Skeletal muscle tissue (tissue), 4 donors: ENCODE measurements around the gene HEATR1. TPM values are rescaled to one million over a fixed set of nuclear protein-coding genes. Genes with fewer than 3 reads are reported as not detected.
"Not testable (repeated sequence)": the region's sequence is repeated elsewhere in the genome, so short reads cannot be mapped to it uniquely, and the experiment has no call there.

Source experiments
- H3K27ac ChIP-seq: one replicate; pipeline ENCODE4 v1.7.0; 2013; ENCODE audit warnings: mild to moderate bottlenecking, low read depth, low read length, inconsistent platforms
- H3K27me3 ChIP-seq, 3 donors: one replicate each; pipeline ENCODE4 v1.7.0; 2013; ENCODE audit warnings: low read length in 3 of 3; ENCODE audit not compliant: control insufficient read depth in 3 of 3, insufficient read depth in 3 of 3
- H3K36me3 ChIP-seq, 3 donors: one replicate each; pipeline ENCODE4 v1.7.0; 2013; ENCODE audit warnings: low read length in 3 of 3; ENCODE audit not compliant: control insufficient read depth in 3 of 3, insufficient read depth in 3 of 3
- H3K4me1 ChIP-seq, 3 donors: one replicate each; pipeline ENCODE4 v1.7.0; 2013; ENCODE audit warnings: low read length in 3 of 3, mild to moderate bottlenecking in 3 of 3; ENCODE audit not compliant: control insufficient read depth in 3 of 3, insufficient read depth in 3 of 3
- H3K4me3 ChIP-seq, 3 donors: one replicate each; pipeline ENCODE4 v1.7.0; 2013; ENCODE audit warnings: low read length in 3 of 3
- H3K9ac ChIP-seq, 3 donors: one replicate each; pipeline ENCODE4 v1.7.0; 2013; ENCODE audit warnings: low read length in 3 of 3, mild to moderate bottlenecking in 3 of 3, moderate library complexity in 2 of 3, low read depth in 1 of 3
- H3K9me3 ChIP-seq, 3 donors: one replicate each; pipeline ENCODE4 v1.7.0; 2013; ENCODE audit warnings: low read length in 3 of 3; ENCODE audit not compliant: control insufficient read depth in 3 of 3
- total RNA-seq: library from RNA; depleted of rRNA; stranded (reverse); fragments of >200 nt; gene quantifications from one replicate; pipeline ENCODE4 v1.2.3, GENCODE V29; 2014
- donor health status: Osteomylitis.

HEATR1 gene
- total RNA-seq, 1 donor from 2014 or later, result 34.4 TPM

DNA sequence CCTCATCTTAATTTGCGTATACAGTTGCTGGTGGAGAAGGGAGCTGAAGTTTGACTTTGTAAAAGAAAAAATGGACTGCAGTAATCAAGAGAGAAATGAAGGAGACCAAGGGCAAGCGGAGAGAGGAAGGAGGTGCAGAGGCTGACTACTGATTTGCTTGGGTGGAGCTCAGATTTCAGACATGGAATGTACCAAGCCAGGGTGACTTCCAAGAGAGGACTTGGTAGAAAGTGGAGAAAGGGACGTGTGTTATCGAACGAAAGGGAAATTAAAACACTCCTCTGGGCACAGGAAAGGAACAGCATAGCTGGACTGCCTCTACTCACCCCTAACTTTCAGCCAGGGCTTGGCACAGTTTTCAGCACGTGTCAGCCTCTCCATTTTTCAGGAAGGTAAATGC, 15.1 kb upstream of the HEATR1 start:
- peak overlapping the region; percentile 52 to 70 (median 68) for H3K9ac ChIP-seq
- peaks cover 10 to 25% (median 16%) of the 10 kb centered on the region in 3 donors for H3K4me1 ChIP-seq
- H3K9me3 ChIP-seq, result peaks cover 0 to 4% (median 0%) of the 10 kb centered on the region in 3 donors
- no peaks in the 10 kb centered on the region for H3K36me3 ChIP-seq
- no peaks in the 10 kb centered on the region for H3K27me3 ChIP-seq
- H3K4me3 ChIP-seq, result peak overlapping the region; percentile 28 to 49 (median 46)
- H3K27ac ChIP-seq, result peak overlapping the region; percentile 73

DNA sequence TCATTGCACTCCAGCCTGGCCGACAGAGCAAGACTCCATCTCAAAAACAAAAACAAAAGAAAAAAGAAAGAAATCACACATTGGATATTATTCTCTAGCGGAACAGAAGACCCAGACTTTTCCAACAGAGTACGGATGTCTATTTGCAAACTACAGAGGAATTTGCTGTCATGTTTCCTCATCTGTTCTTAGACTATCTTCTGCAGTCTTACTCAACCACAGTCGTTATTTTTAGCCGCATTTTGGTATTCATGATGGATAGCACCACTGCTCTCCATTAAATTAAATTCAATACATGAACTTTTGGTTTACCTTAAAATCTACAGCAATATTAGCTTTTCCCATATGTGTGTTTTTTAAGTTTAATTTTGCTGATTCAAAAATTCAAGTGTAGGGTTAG, 14.2 kb upstream of the HEATR1 start:
- Histone ChIP-seq H3K9ac (no peak overlapping the region), H3K9me3 (peaks cover 0 to 4% (median 0%) of the 10 kb centered on the region in 3 donors), H3K36me3 (no peaks in the 10 kb centered on the region), H3K27me3 (no peaks in the 10 kb centered on the region), H3K27ac (peak overlapping the region; percentile 73), H3K4me1 (peaks cover 10 to 25% (median 17%) of the 10 kb centered on the region in 3 donors), H3K4me3 (no peak overlapping the region)

DNA sequence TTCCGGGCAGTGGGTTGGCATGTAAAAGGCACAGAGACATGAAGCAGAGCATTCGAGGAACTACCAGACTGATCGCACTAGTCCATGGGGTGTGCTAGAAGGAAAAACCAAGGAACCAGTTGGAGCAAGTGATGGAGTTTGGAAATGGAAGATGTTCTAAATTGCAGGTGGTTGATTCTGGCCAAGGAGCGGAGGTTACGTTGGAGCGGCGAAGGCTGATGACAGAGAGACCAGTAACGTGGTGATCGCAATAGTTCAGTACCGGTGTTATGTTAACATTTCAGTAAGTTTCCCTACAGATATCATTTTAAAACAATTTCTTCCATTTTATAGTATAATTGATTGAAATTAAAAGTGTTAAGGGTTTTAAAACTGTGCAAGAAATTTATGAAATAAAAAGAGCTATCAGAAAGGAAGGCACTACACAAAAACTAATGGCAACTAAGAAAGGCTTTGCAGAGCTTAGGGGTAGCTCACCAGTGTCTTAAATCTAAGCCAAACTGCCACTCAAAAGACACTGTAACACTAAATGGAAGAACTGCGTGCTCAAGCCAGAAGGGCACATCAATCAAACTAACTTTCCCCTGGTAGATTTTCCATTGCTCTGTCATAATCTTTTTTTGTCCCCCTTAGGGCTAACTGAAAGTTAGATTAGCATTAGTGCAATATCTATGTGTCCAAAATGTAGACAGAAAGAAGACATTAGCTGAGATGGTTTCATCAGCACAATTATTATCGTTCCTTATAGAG, 11.3 kb upstream of the HEATR1 start:
- Histone ChIP-seq H3K36me3 (no peaks in the 10 kb centered on the region), H3K9ac (peak overlapping the region; percentile 34 to 61 (median 58)), H3K27me3 (no peaks in the 10 kb centered on the region), H3K27ac (peak overlapping the region; percentile 91), H3K4me1 (peaks cover 10 to 25% (median 17%) of the 10 kb centered on the region in 3 donors), H3K9me3 (no peaks in the 10 kb centered on the region), H3K4me3 (peak overlapping the region; percentile 14 to 56 (median 17))

DNA sequence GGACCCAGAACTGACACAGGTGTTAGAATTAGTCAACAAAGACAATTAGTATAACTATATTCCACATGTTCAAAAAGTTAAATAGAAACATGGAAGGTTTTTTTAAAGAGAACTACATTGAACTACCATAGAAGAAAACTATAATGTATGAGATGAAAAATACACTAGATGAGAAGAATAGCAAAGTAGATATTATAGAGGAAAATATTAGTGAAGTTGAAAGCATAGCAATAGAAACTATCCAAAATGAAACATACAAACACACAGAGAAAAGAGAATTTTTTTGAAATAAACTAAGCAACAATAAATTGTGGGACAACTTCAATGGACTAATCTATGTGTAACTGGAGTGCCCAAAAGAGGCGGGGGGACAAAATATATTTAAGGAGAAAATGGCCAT, 8.0 kb upstream of the HEATR1 start:
- Histone ChIP-seq H3K4me3 (no peak overlapping the region), H3K4me1 (peaks cover 6 to 23% (median 21%) of the 10 kb centered on the region in 3 donors), H3K9me3 (no peaks in the 10 kb centered on the region), H3K27ac (no peak overlapping the region), H3K36me3 (no peaks in the 10 kb centered on the region), H3K27me3 (no peaks in the 10 kb centered on the region), H3K9ac (no peak overlapping the region)

DNA sequence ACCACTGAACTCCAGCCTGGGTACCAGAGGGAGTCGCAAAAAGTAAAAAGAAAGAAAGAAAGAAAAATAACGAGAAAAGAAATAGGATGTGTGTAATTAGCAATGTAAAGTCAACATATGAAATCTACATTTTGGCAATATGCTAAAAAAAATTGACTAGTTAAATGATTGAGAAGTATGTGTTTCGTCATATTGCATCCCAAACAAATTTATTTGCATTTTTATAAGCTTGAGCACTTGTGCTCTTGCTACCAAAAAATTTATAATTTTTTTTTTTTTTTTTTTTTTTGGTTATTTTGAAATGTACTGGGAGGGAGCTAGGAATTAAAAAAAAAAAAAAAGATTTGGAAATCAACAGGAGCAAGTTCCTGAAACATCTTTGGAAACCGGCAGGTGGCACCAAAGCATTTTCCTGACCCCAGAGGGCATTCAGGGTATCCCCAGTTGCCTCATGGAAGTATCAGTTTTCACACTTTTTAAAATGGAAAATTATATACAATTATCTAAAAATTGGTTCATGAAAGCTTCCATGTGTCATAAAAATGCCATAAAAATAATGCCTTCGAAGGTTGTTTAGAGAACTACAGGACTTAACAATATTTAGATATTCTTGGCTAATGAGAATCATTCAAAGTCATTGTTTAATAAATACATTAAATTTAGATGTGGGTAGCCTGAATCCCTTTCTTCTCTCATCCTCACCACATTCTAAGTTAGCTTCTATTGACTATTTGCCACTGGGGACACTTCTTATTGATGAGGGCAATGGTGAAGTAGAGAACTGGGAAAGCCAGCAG, 4.8 kb upstream of the HEATR1 start:
- H3K27ac ChIP-seq, result no peak overlapping the region

DNA sequence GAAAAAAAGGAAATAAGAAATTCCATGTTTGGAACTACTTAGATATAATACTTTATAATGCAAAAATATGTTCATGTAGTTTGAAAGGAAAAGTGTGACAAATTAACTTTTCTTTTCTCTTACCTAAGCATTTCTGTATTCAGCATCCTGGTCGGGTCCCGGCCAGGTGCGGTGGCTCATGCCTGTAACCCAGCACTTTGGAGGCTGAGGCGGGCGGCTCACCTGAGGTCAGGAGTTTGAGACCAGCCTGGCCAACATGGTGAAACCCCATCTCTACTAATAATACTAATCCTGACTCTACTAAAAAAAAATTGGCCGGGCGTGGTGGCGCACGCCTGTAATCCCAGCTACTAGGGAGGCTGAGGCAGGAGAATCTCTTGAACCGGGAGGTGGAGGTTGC, 3.3 kb upstream of the HEATR1 start:
- H3K4me3 ChIP-seq, H3K9ac ChIP-seq, H3K36me3 ChIP-seq, H3K27me3 ChIP-seq, H3K27ac ChIP-seq, H3K9me3 ChIP-seq: not testable (repeated sequence)
- H3K4me1 ChIP-seq, result peaks cover 7 to 21% (median 19%) of the 10 kb centered on the region in 3 donors

More for the DNA sequence above, 4.8 kb upstream of the HEATR1 start:
- H3K9me3 ChIP-seq, result no peaks in the 10 kb centered on the region
- peaks cover 0 to 12% (median 9%) of the 10 kb centered on the region in 3 donors for H3K4me1 ChIP-seq
- H3K9ac ChIP-seq, result no peak overlapping the region
- no peak overlapping the region for H3K4me3 ChIP-seq
- no peaks in the 10 kb centered on the region for H3K27me3 ChIP-seq
- no peaks in the 10 kb centered on the region for H3K36me3 ChIP-seq

DNA sequence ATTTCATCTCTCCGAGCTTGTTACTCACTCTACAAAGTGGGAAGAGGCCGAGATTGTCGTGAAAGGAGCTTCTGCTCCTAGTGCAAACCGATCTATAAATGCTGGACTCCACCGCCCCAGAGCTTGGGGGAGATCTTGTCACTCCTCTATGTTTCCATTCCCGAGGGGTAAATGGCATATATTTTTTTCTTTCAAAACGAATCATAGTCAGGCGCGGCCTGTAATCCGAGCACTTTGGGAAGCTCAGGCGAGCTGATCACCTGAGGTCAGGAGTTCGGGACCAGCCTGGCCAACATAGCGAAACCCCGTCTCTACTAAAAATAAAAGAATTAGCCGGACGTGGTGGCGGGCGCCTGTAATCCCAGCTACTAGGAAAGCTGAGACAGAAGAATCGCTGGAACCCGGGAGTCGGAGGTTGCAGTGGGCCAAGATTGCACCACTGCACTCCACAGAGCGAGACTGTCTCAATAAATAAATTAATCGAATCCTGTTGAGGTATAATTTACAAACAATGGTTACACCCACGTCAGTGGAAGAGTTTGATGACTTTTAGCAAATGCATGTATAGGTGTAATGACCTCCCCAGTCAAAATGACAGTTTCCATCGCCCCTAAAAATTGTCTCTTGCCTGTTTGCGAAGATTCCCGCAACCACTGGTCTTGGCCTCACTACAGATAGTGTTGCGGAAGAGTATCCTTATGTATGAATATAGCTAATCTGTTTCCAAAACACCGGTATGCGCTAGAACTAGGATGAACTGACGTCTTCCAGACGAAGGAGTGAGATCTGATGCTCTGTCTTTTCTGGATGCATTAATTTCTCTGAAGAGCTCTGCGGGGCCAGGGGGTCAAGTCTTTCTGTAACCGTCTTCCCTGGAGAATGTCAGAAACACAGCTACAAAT, 840 bp upstream of the HEATR1 start:
- Histone ChIP-seq H3K9me3 (no peaks in the 10 kb centered on the region), H3K9ac (peak overlapping the region; percentile 82 to 98 (median 88)), H3K27me3 (no peaks in the 10 kb centered on the region), H3K4me3 (peak overlapping the region; percentile 93 to 98 (median 95)), H3K36me3 (peaks cover 0 to 9% (median 4%) of the 10 kb centered on the region in 3 donors), H3K4me1 (peaks cover 7 to 21% (median 17%) of the 10 kb centered on the region in 3 donors), H3K27ac (peak overlapping the region; percentile 91)

DNA sequence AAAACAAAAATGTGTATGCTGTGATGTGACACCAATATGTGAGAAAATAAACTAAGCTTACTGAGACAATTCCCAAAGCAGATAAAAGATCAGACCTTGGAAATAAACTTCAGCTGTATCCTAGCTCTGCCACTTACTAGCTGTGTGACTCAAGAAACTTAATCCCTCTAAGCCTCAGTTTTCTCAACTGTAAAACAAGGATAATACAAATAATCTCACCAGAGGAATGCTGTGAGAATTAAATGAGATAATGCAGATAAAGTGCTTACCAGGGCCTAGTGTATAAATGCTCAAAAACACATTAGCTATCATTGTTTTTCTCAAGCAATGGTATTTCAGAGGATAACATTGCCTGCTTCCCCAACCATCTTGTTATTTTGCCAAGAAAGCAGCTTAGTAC, 2.1 kb downstream of the HEATR1 start:
- Histone ChIP-seq H3K36me3 (peaks cover 2 to 18% (median 17%) of the 10 kb centered on the region in 3 donors), H3K9ac (no peak overlapping the region), H3K9me3 (no peaks in the 10 kb centered on the region), H3K4me3 (no peak overlapping the region), H3K27ac (no peak overlapping the region), H3K4me1 (peaks cover 7 to 16% (median 10%) of the 10 kb centered on the region in 3 donors), H3K27me3 (no peaks in the 10 kb centered on the region)

DNA sequence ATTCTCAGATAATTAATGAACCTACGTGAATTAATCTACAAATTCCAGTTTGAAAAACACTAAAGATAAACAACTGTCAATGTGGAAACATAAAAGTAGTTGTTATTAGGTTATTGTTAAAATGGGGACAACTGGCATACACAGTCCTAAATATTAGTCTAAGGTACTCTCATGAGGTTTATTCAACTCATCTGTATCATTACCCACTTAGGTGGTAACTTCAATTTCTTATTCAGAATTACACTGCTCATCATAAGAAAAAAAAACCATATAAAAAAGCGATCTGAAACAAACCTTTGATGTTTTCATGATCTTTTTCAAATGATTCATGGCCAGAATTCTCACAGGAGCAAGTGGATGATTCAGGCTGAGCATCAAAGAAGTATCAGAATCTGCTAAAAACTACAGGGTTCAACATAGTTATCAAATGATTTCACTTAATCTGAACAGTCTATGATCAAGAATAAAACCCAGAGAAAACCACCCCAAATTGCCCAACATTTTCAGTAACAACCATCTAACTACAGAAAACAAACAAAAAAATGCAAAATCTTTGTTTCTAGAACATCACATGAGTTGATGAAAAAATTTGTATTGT, 13.7 kb downstream of the HEATR1 start:
- H3K27ac ChIP-seq, result no peak overlapping the region
- H3K4me3 ChIP-seq, result no peak overlapping the region
- no peaks in the 10 kb centered on the region for H3K4me1 ChIP-seq
- no peaks in the 10 kb centered on the region for H3K27me3 ChIP-seq
- H3K9ac ChIP-seq, result no peak overlapping the region
- peaks cover 3 to 46% (median 43%) of the 10 kb centered on the region in 3 donors for H3K36me3 ChIP-seq
- H3K9me3 ChIP-seq, result no peaks in the 10 kb centered on the region
